A673 (cell line): ENCODE measurements around the gene FGF1. TPM values are rescaled to one million over a fixed set of nuclear protein-coding genes. Genes with fewer than 3 reads are reported as not detected.

Experiments used
- BruUV-seq: library from RNA; stranded (reverse); fragments of 400-500 nt; replicated peaks from 2 replicates; lab custom pipeline; 2021; lab: Mats Ljungman, UMichigan
- CTCF ChIA-PET: fragments of 300-600 bp; sonication (Branson Sonifier 250); formaldehyde crosslinking; loops from one replicate; lab custom pipeline; 2022; ENCODE audit warnings: antibody characterized with exemption; lab: Charles Lee
- POLR2A ChIA-PET: fragments of 300-600 bp; sonication (Branson Sonifier 250); formaldehyde crosslinking; loops from one replicate; lab custom pipeline; 2022; ENCODE audit warnings: antibody characterized with exemption; ENCODE audit not compliant: low non-redundant PET; lab: Charles Lee
- DNase-seq: peaks from one replicate; pipeline ENCODE4 v3.0.0-alpha.2; 2015; ENCODE audit warnings: low spot score
- H3K27ac ChIP-seq: fragments of 200-600 bp; sonication (generic); 2 replicates; pipeline ENCODE4 v1.5.1; 2016; ENCODE audit warnings: mixed run types, low read depth, mild to moderate bottlenecking, mixed read lengths, antibody characterized with exemption, low read length; ENCODE audit not compliant: poor library complexity, severe bottlenecking
- H3K27me3 ChIP-seq: fragments of 200-600 bp; sonication (generic); replicated peaks from 2 replicates; pipeline ENCODE4 v1.6.1; 2017; ENCODE audit warnings: mixed run types, low read depth, mild to moderate bottlenecking, mixed read lengths, antibody characterized with exemption, low read length; ENCODE audit not compliant: insufficient read depth, poor library complexity
- H3K36me3 ChIP-seq: fragments of 200-600 bp; sonication (generic); 2 replicates; pipeline ENCODE4 v1.6.1; 2016; ENCODE audit warnings: mixed run types, mild to moderate bottlenecking, mixed read lengths, antibody characterized with exemption, low read length; ENCODE audit not compliant: insufficient read depth, poor library complexity, severe bottlenecking
- H3K4me1 ChIP-seq: fragments of 200-600 bp; sonication (generic); 2 replicates; pipeline ENCODE4 v1.6.1; 2017; ENCODE audit warnings: mixed run types, mild to moderate bottlenecking, mixed read lengths, antibody characterized with exemption, low read length; ENCODE audit not compliant: insufficient read depth, poor library complexity, severe bottlenecking
- H3K4me3 ChIP-seq: fragments of 200-600 bp; sonication (generic); 2 replicates; pipeline ENCODE4 v1.5.1; 2016; ENCODE audit warnings: low read depth, mixed run types, mild to moderate bottlenecking, mixed read lengths, low read length; ENCODE audit not compliant: poor library complexity, severe bottlenecking
- H3K9me3 ChIP-seq: fragments of 200-600 bp; sonication (generic); 2 replicates; pipeline ENCODE4 v1.6.1; 2016; ENCODE audit warnings: mixed run types, low read depth, mild to moderate bottlenecking, mixed read lengths, antibody characterized with exemption, low read length; ENCODE audit not compliant: poor library complexity, severe bottlenecking
- EZH2 ChIP-seq: fragments of 200-600 bp; sonication (generic); IDR thresholded peaks from 2 replicates; pipeline ENCODE4 v1.6.1; 2017; ENCODE audit warnings: borderline replicate concordance, low read depth, mild to moderate bottlenecking, mixed read lengths, antibody characterized with exemption, low read length; ENCODE audit not compliant: poor library complexity, severe bottlenecking
- intact Hi-C: fragments of 100-400 bp; cut with micrococcal nuclease; formaldehyde crosslinking; loops from one replicate; pipeline ENCODE4 v1.10.0; 2022; ENCODE audit not compliant: unreplicated experiment
- total RNA-seq: library from RNA; stranded (reverse); gene quantifications from 2 replicates; pipeline ENCODE4 v1.2.3, GENCODE V29; 2021
- TF ChIP-seq, protein P1 (sequence below): fragments of 300-800, 200-600 bp; sonication (generic); conservative IDR thresholded peaks from 2 replicates; pipeline ENCODE4 v1.5.1; 2017; ENCODE audit warnings: low read depth, mild to moderate bottlenecking, antibody characterized with exemption, low read length, moderate library complexity, mixed read lengths

The FGF1 gene
- total RNA-seq, 1 experiment from 2014 or later, result 0.71 TPM

DNA sequence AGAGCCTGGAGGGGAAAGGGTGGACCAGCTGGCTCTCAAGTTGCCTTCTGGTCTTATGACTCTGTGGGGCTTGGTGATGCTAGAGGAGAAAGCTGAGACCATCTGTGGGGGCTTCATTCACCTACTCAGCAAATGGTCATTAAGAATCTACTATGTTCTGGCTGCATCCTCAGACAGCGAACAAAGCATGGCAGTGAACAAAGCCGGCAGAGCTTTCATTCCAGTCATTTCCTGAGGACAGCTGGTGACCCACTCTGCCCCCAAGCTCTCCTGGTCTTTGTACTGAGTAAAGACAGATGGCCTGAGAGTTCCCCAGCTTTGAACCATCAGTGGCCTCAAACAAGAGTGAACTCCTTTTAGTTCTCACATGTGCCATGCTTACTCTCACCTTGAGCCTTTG is 48.0 kb downstream of the FGF1 start:
- H3K36me3 ChIP-seq, result no peaks in the 10 kb centered on the region
- H3K4me3 ChIP-seq, result no peak overlapping the region
- no peak for TF ChIP-seq EZH2
- TF ChIP-seq, protein P1, sequence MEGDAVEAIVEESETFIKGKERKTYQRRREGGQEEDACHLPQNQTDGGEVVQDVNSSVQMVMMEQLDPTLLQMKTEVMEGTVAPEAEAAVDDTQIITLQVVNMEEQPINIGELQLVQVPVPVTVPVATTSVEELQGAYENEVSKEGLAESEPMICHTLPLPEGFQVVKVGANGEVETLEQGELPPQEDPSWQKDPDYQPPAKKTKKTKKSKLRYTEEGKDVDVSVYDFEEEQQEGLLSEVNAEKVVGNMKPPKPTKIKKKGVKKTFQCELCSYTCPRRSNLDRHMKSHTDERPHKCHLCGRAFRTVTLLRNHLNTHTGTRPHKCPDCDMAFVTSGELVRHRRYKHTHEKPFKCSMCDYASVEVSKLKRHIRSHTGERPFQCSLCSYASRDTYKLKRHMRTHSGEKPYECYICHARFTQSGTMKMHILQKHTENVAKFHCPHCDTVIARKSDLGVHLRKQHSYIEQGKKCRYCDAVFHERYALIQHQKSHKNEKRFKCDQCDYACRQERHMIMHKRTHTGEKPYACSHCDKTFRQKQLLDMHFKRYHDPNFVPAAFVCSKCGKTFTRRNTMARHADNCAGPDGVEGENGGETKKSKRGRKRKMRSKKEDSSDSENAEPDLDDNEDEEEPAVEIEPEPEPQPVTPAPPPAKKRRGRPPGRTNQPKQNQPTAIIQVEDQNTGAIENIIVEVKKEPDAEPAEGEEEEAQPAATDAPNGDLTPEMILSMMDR, result no peak
- H3K4me1 ChIP-seq, result peaks cover 10% of the 10 kb centered on the region
- DNase-seq, result no peak
- intact Hi-C loops, result no loop called here
- ChIA-PET CTCF (interaction anchor here (0.5 kb wide), 1 partner anchor 1992 kb away, joined by 3 read pairs; no protein-coding TSS in a partner anchor), POLR2A (no interaction called here)
- BruUV-seq, result no TSS peak
- H3K27ac ChIP-seq, result no peak overlapping the region
- no peaks in the 10 kb centered on the region for H3K9me3 ChIP-seq
- H3K27me3 ChIP-seq, result no peaks in the 10 kb centered on the region

DNA sequence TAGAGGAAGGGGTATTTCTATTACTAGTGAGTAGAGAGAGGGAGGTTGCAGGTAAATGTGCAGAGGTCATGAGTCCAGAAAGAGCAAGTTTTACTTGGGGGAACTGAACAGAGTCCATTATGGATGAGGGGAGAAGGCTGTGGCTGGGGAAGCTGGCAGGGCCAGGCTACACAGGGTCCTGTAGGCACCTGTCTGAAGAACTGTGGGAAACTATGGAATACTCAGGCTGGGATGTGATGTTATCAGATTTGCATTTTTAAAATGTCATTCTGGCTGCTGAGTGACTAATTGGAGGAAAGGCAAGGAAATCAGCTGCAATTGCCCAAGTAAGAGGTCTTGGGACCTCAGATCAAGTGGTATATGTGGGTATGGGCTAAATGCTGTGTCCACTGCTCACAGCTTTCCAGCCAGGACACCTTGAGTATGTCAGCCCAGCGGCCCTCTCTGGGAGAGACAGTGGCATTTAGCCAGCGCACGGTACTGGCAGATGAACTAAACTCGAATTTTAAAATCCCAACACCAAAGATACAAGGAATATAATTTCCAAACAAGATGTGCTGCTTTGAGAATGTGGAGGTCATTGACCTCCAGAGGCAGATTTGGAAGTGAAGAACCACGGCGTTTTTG is 49.1 kb downstream of the FGF1 start:
- peaks cover 8% of the 10 kb centered on the region for H3K4me1 ChIP-seq
- no peak overlapping the region for H3K27ac ChIP-seq
- TF ChIP-seq, protein P1, result no peak
- no peak for TF ChIP-seq EZH2
- ChIA-PET POLR2A (no interaction called here), CTCF (no interaction called here)
- no TSS peak for BruUV-seq
- H3K27me3 ChIP-seq, result no peaks in the 10 kb centered on the region
- H3K9me3 ChIP-seq, result no peaks in the 10 kb centered on the region
- no peaks in the 10 kb centered on the region for H3K36me3 ChIP-seq
- DNase-seq, result no peak
- intact Hi-C loops, result no loop called here
- H3K4me3 ChIP-seq, result no peak overlapping the region

DNA sequence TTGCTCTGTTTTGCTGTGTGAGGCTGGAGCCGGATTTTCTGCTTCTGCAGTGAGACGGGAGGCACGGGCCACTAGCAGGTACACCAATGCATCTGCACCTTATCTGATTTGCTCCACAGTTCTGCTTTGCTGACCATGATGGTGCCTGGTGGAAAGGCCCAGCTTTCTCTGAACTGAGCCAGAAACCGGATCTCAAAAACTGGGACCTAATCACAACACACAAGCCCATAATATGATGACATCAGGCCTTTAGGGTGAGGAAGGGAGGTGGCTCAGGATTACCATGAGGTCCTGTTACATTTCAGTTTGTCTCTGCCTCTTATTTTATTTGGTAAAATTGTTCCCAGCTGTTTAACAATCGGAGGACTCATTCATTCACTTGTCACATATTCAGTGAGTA is 49.8 kb downstream of the FGF1 start:
- H3K4me1 ChIP-seq, result peaks cover 7% of the 10 kb centered on the region
- DNase-seq, result no peak
- H3K27me3 ChIP-seq, result no peaks in the 10 kb centered on the region
- H3K4me3 ChIP-seq, result no peak overlapping the region
- ChIA-PET POLR2A (no interaction called here), CTCF (no interaction called here)
- no peak overlapping the region for H3K27ac ChIP-seq
- intact Hi-C loops, result no loop called here
- H3K36me3 ChIP-seq, result no peaks in the 10 kb centered on the region
- BruUV-seq, result no TSS peak
- TF ChIP-seq, protein P1, result no peak
- no peak for TF ChIP-seq EZH2
- H3K9me3 ChIP-seq, result no peaks in the 10 kb centered on the region
